CD4-positive, alpha-beta T cell treated with Interleukin-4 for 4 hours (primary cell): Measurements from ENCODE around the gene RGS19.

ENCODE experiments used
- DNase-seq: peaks from one replicate; pipeline ENCODE4 v3.0.0-alpha.2; 2020

Gene RGS19

DNA sequence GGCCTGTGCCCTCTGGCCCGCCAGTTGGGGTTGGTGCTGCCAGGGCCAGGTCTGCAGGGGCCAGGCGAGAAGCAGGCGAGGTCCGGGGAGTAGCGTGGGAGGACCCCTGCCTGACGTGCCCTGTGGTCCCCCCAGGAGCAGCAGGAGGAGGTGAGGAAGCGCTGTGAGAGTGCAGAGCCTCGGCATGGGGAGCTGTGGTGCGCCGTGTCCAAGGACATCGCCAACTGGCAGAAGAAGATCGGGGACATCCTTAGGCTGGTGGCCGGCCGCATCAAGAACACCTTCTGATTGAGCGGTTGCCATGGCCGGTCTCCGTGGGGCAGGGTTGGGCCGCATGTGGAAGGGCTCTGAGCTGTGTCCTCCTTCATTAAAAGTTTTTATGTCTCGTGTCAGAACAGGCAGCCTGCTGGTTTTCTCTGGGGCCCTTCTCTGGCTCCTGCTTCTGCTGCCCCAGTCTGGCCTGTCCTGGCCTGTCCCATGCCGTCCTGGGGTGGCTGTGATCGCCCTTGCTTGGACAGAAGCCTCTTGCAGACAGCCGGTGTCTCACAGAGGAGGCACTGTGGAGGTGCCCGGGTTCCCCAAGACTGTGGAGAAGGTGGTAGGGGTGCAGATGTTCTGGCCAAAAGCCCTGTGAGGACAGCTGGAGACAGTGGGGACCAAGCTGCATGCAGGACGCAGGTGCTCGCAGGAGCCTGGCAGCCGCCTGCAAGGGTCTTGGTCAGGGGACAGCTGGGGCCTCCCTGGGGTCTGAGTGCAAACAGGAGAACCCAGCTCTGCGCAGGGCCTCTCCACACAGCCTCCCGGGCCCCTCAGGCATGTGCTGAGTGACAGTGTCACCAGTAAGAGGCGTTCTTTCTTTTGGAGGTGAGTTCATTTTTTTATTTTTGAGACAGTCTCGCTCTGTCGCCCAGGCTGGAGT is 46.4 kb downstream of the RGS19 start:
- no peak for DNase-seq

DNA sequence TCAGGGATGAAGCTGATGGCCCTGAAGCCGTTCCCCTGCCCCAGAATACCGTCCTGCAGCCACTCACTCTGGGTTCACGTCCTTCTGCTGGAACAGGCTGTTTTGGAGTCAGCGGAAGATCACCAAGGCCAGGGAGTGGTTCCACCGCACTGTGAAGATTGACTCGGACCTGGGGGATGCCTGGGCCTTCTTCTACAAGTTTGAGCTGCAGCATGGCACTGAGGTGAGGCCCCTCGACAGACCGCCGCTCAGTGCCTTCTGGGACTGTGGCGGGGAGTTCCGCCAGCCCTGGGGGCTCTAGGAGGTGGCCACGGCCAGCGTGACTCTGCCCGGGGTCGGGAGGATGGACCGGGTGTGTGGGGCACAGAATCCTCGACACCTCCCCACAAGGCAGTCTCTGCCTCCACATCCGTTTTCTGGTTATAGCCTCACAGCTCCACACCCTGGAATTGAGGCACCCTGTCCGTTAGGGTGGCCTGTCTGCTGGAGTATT is 47.5 kb downstream of the RGS19 start:
- no peak for DNase-seq

DNA sequence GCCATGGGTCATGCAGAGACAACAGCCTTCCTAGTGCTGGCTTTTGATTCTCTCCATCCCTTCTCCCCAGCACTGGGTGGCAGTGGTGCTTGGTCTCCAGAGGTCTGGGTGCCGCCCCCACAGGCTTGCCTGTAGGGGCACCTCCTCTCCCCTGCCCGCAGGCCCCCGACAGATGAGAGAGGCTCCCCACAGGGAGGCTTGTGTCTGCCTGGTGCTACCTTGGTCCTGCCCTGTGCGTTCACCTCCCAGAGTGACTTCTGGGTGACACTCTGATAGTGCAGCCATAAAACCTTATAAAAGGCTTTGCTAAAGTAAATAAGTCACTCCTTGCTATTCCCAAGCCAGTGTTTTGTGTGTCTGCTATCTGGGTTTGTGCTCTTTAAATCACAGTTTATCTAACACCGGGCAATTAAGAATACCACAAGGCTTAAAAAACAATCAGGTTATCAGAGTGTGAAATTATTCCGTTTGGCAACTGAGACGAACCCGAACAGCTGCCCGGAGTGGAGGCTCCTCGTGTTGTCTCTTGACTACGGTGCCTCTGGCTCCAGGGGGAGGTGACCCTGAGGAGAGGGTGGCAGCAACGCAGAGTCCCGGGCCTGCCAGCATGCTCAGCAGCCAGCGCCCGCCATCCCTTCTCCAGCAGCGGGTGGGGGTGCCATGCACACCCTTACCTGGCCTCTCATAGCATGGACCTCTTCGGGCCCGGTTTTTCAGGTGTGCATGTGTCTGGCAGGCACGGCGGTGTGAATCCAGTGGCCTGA is 48.8 kb downstream of the RGS19 start:
- DNase-seq: no peak

DNA sequence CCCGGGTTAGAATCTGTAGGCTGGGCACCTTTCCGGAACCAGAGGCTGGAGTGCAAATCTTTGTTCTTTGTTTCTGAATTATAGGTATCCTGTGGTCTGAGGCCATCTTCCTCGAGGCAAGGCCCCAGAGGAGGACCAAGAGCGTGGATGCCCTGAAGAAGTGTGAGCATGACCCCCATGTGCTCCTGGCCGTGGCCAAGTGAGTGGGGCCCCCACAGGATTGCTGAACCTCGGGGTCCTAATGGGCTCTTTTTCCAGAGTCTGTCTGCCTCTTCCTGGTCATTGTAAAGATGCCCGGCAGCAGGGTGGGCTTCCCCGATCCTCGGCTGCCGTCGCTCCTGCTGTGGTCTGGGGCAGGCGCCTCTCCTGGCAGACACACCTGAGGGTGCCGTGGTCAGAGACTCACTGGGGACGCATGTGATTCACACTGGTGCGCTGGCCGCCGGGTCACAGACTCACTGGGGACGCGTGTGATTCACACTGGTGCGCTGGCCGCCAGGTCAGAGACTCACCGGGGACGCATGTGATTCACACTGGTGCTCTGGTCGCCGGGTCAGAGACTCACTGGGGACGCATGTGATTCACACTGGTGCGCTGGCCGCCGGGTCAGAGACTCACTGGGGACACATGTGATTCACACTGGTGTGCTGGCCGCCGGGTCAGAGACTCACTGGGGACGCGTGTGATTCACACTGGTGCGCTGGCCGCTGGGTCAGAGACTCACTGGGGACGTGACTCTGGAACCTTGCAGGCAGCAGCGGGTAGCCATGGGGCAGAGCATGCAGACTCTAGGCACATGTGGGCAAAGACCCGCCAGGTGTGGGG is 49.8 kb downstream of the RGS19 start:
- DNase-seq: no peak

DNA sequence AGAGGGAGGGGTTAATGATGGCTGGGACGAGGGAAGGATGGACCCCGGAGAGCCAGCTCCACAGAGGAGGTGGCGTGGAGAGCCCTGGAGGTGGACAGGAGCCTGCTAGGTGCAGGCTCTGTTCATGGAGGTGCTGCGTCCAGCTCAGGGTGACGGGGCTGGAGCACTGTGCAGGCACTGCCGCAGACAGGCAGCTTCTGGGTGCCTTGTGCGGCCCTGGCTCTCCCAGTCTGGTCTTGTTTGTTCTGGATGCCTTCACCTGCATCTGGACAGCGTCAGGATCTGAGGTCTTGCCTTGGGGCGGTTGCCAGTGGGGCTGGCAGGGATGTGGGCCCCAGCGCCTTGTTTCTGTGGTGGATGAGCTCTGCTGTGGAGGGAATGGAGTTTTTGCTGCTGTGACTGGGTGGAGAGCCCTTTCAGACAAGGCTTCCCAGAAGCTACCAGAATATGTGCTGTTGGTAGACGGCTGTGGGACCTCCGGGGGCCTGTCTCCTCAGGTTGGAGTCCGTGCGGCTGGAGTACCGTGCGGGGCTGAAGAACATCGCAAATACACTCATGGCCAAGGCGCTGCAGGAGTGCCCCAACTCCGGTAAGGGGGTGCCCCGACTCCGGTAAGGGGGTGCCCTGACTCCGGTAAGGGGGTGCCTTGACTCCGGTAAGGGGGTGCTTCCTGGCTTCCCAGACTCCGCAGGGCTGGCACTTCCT is 51.2 kb downstream of the RGS19 start:
- DNase-seq: no peak

DNA sequence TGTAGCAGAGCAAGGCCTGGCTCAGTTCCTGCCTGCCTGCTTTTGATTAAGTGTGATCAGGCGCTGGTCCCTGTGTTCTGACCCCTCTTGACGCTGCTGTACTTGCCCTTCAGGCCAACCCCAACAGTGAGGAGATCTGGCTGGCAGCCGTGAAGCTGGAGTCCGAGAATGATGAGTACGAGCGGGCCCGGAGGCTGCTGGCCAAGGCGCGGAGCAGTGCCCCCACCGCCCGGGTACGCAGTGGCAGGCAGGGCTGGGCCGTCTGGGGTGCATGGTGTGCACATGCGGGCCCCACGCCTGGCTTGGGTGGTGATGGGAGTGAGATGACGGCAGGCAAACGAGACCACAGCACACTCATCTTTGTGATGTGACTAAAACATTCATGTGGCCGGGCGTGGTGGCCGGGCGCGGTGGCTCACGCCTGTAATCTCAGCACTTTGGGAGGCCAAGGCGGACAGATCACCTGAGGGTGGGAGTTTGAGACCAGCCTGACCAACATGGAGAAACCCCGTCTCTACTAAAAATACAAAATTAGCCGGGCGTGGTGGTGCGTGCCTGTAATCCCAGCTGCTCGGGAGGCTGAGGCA is 53.4 kb downstream of the RGS19 start:
- no peak for DNase-seq

DNA sequence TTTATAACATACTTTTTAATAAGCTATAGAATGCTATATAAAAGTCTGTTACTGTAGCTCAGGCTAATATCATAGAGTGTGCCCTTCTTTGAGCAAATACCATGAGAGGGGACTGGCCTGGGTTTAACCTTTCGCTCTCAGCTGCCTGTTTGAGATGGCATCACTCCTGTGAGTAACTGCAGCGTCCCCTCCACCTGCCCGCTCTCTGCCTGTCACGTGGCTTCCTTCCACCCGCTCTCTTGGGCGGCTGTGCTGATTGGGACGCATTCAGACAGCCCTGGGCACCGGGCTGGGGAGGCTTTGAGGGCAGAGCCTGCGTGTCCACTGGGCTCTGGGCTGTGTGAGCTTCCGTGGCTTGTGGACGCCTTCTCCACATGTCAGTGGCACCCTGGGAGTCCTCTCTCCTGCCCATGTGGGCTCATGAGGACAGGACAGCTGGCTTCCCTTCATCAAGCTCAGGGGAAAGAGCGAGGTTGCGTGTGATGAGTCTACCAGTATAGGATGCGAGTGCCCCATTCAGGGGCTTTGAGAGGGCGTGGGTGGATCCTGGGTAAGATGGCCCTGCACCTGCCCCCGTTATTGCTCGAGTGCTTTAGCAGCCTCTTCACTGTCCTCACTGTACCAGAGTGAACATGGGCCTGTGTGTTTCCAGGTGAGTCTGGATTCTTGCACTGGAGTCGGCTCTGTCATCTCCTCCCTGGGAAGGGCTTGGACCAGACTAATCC is 54.1 kb downstream of the RGS19 start:
- DNase-seq: no peak

DNA sequence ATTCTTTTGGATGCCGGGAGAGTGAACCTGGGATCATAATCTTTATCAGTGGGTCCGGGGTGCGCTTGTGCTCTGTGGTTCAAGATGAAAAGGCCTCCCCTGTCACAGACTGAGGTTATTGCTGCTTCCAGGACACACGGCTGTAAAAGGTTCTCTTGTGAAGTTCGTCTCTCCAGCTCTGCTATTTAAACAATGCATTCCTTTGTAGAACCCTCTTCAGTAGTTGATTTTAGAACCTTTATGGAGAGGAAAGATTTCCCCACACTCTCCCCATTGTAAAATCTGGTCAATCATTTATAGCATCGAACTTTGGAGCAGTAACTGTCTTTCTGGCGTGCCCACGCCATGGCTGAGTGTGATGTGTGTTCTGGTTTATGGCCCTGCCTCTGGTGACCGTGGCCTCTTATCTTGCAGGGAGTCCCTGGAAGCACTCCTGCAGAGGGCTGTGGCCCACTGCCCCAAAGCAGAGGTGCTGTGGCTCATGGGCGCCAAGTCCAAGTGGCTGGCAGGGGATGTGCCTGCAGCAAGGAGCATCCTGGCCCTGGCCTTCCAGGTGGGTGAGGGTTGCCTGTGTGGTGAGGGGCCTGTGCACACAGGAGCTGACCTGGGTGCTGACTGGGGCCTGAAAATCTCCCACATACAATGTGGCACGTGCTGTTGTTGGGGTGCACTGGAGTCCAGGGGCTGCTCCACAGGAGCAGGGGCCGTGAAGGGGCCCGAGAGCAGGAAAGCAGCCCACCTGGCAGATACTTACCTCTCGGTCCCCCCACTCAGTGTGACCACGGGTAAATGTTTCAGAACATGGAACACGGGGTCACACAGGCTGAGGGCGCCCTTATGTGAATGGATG is 55.0 kb downstream of the RGS19 start:
- DNase-seq: no peak

DNA sequence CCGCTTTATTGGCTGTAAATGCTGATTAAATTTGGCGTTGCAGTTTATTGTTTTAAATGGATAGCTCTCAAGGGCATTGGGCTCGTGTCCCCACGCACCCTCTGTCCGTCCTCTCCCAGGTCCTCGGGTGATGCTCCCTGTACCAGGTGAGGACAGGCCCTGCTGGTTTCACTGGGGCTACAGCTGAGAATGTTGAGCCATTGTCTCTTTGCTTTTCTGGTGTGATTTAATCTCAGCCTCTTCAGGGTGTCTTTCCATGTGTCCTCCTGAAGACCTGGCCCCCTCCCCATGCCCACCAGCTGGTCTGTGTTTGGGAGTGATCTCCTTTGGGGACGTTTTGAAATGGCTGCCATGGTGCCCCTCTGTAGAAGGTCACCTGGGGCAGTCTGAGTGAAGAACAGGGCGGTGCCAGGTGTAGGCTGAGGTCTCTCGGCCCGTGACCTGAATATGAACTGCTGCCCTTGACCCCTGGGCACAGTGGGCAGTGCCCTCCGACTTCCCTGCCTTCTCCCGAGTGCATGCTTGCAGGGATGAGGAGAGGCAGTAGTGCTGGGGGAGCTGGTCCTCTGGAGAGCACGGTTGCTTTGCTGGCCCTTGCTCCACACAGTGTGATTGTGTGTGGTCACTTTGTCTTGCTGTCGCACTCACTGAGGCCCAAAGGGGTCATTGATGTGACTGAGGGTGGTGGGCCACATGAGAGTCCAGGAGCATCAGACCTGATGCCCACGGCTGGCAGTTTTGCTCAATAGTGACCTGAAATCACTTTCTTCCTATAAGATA is 55.8 kb downstream of the RGS19 start:
- no peak for DNase-seq
